ENCODE measurements around the gene STOX2.

STOX2 gene

GRCh38 chr4:183936047-183936446 lies 30.9 kb downstream of the STOX2 start:
- H3K4me2 ChIP-seq (ENCODE audit: low read length): no peak overlapping the region
- no peak for TF ChIP-seq EZH2phosphoT487 (IDR thresholded peaks at IDR 0.05; ENCODE audit: low read depth)
- TF ChIP-seq, protein P1, sequence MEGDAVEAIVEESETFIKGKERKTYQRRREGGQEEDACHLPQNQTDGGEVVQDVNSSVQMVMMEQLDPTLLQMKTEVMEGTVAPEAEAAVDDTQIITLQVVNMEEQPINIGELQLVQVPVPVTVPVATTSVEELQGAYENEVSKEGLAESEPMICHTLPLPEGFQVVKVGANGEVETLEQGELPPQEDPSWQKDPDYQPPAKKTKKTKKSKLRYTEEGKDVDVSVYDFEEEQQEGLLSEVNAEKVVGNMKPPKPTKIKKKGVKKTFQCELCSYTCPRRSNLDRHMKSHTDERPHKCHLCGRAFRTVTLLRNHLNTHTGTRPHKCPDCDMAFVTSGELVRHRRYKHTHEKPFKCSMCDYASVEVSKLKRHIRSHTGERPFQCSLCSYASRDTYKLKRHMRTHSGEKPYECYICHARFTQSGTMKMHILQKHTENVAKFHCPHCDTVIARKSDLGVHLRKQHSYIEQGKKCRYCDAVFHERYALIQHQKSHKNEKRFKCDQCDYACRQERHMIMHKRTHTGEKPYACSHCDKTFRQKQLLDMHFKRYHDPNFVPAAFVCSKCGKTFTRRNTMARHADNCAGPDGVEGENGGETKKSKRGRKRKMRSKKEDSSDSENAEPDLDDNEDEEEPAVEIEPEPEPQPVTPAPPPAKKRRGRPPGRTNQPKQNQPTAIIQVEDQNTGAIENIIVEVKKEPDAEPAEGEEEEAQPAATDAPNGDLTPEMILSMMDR (IDR thresholded peaks at IDR 0.05; ENCODE audit: low read depth, low read length): no peak
- no peaks in the 10 kb centered on the region for H3K27me3 ChIP-seq (ENCODE audit: low read depth, low read length)
- H3K27ac ChIP-seq (ENCODE audit: low read length): no peak overlapping the region
- no peak overlapping the region for H3K4me3 ChIP-seq (ENCODE audit: low read length)
- no peak overlapping the region for H2AFZ ChIP-seq (ENCODE audit: low read depth, low read length)
- no peaks in the 10 kb centered on the region for H3K79me2 ChIP-seq (ENCODE audit: low read length)
- no peaks in the 10 kb centered on the region for H4K20me1 ChIP-seq (ENCODE audit: insufficient read depth, low read length)
- no peaks in the 10 kb centered on the region for H3K36me3 ChIP-seq (replicated peaks; ENCODE audit: low read depth, low read length)
- H3K4me1 ChIP-seq (ENCODE audit: low read length): no peaks in the 10 kb centered on the region
- no peak overlapping the region for H3K9ac ChIP-seq (ENCODE audit: low read length)
- no peaks in the 10 kb centered on the region for H3K9me3 ChIP-seq (ENCODE audit: insufficient read depth, low read length)

GRCh38 chr4:183936574-183937345 lies 31.7 kb downstream of the STOX2 start:
- H3K27me3 ChIP-seq (ENCODE audit: low read depth, low read length): no peaks in the 10 kb centered on the region
- no peak overlapping the region for H3K4me3 ChIP-seq (ENCODE audit: low read length)
- no peak overlapping the region for H3K27ac ChIP-seq (ENCODE audit: low read length)
- no peaks in the 10 kb centered on the region for H3K36me3 ChIP-seq (replicated peaks; ENCODE audit: low read depth, low read length)
- TF ChIP-seq EZH2phosphoT487 (IDR thresholded peaks at IDR 0.05; ENCODE audit: low read depth): no peak
- TF ChIP-seq, protein P1 (IDR thresholded peaks at IDR 0.05; ENCODE audit: low read depth, low read length): no peak
- H3K79me2 ChIP-seq (ENCODE audit: low read length): no peaks in the 10 kb centered on the region
- no peak overlapping the region for H3K4me2 ChIP-seq (ENCODE audit: low read length)
- H4K20me1 ChIP-seq (ENCODE audit: insufficient read depth, low read length): no peaks in the 10 kb centered on the region
- no peak overlapping the region for H2AFZ ChIP-seq (ENCODE audit: low read depth, low read length)
- H3K9me3 ChIP-seq (ENCODE audit: insufficient read depth, low read length): no peaks in the 10 kb centered on the region
- H3K9ac ChIP-seq (ENCODE audit: low read length): no peak overlapping the region
- H3K4me1 ChIP-seq (ENCODE audit: low read length): no peaks in the 10 kb centered on the region

DNA sequence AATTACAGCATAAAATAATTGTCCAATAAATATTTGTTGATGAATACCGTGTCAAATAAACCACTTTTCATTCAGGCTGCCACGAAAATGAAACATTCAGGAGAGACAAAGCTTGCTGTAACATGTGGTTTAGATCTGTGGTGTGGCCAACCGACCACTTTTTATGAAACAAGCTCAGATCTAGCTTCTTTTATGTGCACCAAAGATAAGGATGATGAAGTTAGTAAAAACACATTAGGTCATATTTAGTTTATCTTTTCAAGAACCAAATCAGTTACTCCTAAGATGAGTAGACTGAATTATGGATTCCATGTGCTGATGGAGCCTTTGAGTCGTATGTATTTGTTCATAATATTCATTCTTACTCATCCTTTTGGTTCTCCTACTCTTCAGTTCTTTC lies 35.8 kb downstream of the STOX2 start:
- Histone ChIP-seq H3K9me3 (ENCODE audit: insufficient read depth, low read length) (no peaks in the 10 kb centered on the region), H3K79me2 (ENCODE audit: low read length) (no peaks in the 10 kb centered on the region), H3K4me1 (ENCODE audit: low read length) (no peaks in the 10 kb centered on the region), H2AFZ (ENCODE audit: low read depth, low read length) (no peak overlapping the region), H3K36me3 (replicated peaks; ENCODE audit: low read depth, low read length) (no peaks in the 10 kb centered on the region), H3K9ac (ENCODE audit: low read length) (no peak overlapping the region), H4K20me1 (ENCODE audit: insufficient read depth, low read length) (no peaks in the 10 kb centered on the region), H3K4me3 (ENCODE audit: low read length) (no peak overlapping the region), H3K27ac (ENCODE audit: low read length) (no peak overlapping the region), H3K4me2 (ENCODE audit: low read length) (no peak overlapping the region), H3K27me3 (ENCODE audit: low read depth, low read length) (no peaks in the 10 kb centered on the region)
- TF ChIP-seq EZH2phosphoT487 (IDR thresholded peaks at IDR 0.05; ENCODE audit: low read depth): no peak
- TF ChIP-seq, protein P1 (IDR thresholded peaks at IDR 0.05; ENCODE audit: low read depth, low read length): no peak

DNA sequence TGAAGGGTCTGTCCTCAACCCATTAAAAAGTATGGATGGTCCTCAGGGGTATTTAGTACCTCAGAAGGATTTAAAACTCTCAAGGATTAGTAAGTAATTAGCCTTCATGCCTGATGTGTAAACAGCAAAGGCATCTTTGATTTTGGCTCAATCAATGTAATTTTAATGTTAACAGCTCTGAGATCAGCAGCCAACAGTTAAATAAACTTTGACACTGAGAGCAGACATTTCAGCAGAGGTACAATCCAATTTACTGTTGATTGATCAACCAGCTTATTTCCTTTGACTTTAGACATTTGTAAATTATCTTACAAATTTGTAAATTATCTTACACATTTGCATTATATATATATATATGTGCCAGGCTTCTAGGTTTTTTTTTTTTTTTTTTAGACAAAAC lies 36.9 kb downstream of the STOX2 start:
- Histone ChIP-seq H3K36me3 (replicated peaks; ENCODE audit: low read depth, low read length) (no peaks in the 10 kb centered on the region), H3K9ac (ENCODE audit: low read length) (no peak overlapping the region), H3K27me3 (ENCODE audit: low read depth, low read length) (no peaks in the 10 kb centered on the region), H3K4me1 (ENCODE audit: low read length) (no peaks in the 10 kb centered on the region), H3K9me3 (ENCODE audit: insufficient read depth, low read length) (no peaks in the 10 kb centered on the region), H2AFZ (ENCODE audit: low read depth, low read length) (no peak overlapping the region), H3K4me3 (ENCODE audit: low read length) (no peak overlapping the region), H3K79me2 (ENCODE audit: low read length) (no peaks in the 10 kb centered on the region), H3K4me2 (ENCODE audit: low read length) (no peak overlapping the region), H3K27ac (ENCODE audit: low read length) (no peak overlapping the region), H4K20me1 (ENCODE audit: insufficient read depth, low read length) (no peaks in the 10 kb centered on the region)
- TF ChIP-seq, protein P1 (IDR thresholded peaks at IDR 0.05; ENCODE audit: low read depth, low read length): no peak
- no peak for TF ChIP-seq EZH2phosphoT487 (IDR thresholded peaks at IDR 0.05; ENCODE audit: low read depth)

Data from OCI-LY3 (cell line).